AG04449 (cell line): ENCODE results near the gene EFNA5.

Experiments
- CTCF ChIA-PET: fragments of 350-600 bp; formaldehyde crosslinking; extraction: SDS; loops from one replicate; lab custom pipeline; 2021; ENCODE audit warnings: antibody characterized with exemption; lab: Yijun Ruan, JAX
- POLR2A ChIA-PET: fragments of 400-600, 350-600 bp; formaldehyde crosslinking; extraction: SDS; loops from one replicate; lab custom pipeline; 2020; ENCODE audit warnings: antibody characterized with exemption, inconsistent platforms; lab: Yijun Ruan, JAX
- DNase-seq: peaks from one replicate; pipeline ENCODE4 v3.0.0-alpha.2; 2010; ENCODE audit warnings: low read depth, low spot score
- H3K4me3 ChIP-seq: 2 replicates; pipeline ENCODE4 v1.5.1; 2011; ENCODE audit warnings: low read depth, mild to moderate bottlenecking, control low read depth, low read length
- CTCF ChIP-seq: IDR thresholded peaks from one replicate; pipeline ENCODE4 v1.5.1; 2011; ENCODE audit warnings: mild to moderate bottlenecking, moderate library complexity, low read length, control low read depth, inconsistent platforms; ENCODE audit not compliant: insufficient read depth; ENCODE audit errors: missing control alignments

Gene EFNA5

GRCh38 chr5:107566986-107567385 lies 103.8 kb downstream of the EFNA5 start:
- no peak for DNase-seq
- TF ChIP-seq CTCF, result no peak
- CTCF ChIA-PET, result interaction anchor here (2.5 kb wide), 1 partner anchor 9 kb away, joined by 7 read pairs; no protein-coding TSS in a partner anchor
- H3K4me3 ChIP-seq, result no peak overlapping the region
- POLR2A ChIA-PET, result no interaction called here

DNA sequence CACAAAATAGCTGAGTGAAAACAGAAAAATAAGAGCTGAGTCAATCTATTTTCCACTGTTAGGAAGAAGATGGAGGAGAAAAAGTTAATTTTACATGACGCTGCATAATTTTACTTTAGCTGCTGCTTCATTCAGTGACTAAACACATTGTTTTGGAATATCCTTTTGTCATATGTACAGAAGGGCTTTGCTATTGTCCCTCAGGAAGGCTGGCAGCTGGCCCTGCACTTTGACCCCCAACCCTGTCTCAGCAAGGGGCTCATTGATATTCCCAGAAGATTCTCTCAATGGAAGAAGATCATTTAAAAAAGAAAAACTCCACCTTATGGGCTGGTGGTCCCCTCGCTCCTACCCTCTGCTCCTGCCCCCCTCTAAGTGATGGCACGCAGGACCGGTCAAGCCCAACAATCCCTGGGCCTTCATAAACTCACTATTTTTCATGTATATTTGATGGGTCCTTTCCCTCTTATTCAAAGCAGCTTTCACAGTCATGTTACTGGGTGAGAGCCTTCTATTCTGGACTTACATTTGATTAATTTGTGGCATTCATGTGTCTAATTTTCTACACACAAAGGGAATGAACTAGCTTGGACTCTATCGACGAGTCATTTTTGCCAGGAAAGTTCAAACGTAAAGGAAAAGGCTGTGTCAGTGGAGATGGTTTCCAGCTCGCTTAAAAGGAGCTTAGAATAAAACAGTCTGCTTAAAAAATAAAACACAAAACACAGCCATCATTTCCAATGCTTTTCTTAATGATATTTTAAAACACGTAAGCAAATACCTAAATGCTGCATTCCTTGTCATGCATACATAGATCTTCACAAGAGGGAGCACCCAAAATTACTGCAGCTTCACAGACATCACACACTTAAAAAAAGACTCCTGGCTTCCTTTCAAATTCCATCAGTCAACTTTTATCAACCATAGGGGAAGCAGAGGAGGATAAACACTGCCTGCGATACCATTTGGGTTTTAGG lies 104.7 kb downstream of the EFNA5 start:
- ChIA-PET CTCF (interaction anchor here (1.7 to 2.5 kb wide), 2 partner anchors 9 to 10 kb away, joined by 7 read pairs; no protein-coding TSS in a partner anchor), POLR2A (no interaction called here)
- TF ChIP-seq CTCF, result no peak
- no peak for DNase-seq
- H3K4me3 ChIP-seq, result no peak overlapping the region

GRCh38 chr5:107564931-107565372 lies 105.8 kb downstream of the EFNA5 start:
- POLR2A ChIA-PET, result no interaction called here
- H3K4me3 ChIP-seq, result no peak overlapping the region
- CTCF ChIA-PET, result interaction anchor here (1.7 kb wide), 1 partner anchor 8 kb away, joined by 7 read pairs; no protein-coding TSS in a partner anchor
- TF ChIP-seq CTCF, result no peak
- DNase-seq, result no peak

GRCh38 chr5:107563959-107564544 lies 106.7 kb downstream of the EFNA5 start:
- ChIA-PET CTCF (interaction anchor here (2.8 kb wide), 1 partner anchor 8 kb away, joined by 38 read pairs; no protein-coding TSS in a partner anchor), POLR2A (no interaction called here)
- H3K4me3 ChIP-seq, result no peak overlapping the region
- DNase-seq, result no peak
- no peak for TF ChIP-seq CTCF

- DNase-seq, result no peak
- ChIA-PET CTCF (interaction anchor here (1.4 kb wide), 1 partner anchor 11 kb away, joined by 6 read pairs; no protein-coding TSS in a partner anchor), POLR2A (no interaction called here)
- H3K4me3 ChIP-seq, result no peak overlapping the region
- TF ChIP-seq CTCF, result no peak
Observed at GRCh38 chr5:107560377-107560776, 110.4 kb downstream of the EFNA5 start.
